SW480 (cell line): ENCODE measurements around the gene PPP4R4.

ENCODE experiments used
- DNase-seq: peaks from one replicate; pipeline ENCODE4 v3.0.0-alpha.2; 2016; ENCODE audit warnings: low spot score

Gene PPP4R4, protein sequence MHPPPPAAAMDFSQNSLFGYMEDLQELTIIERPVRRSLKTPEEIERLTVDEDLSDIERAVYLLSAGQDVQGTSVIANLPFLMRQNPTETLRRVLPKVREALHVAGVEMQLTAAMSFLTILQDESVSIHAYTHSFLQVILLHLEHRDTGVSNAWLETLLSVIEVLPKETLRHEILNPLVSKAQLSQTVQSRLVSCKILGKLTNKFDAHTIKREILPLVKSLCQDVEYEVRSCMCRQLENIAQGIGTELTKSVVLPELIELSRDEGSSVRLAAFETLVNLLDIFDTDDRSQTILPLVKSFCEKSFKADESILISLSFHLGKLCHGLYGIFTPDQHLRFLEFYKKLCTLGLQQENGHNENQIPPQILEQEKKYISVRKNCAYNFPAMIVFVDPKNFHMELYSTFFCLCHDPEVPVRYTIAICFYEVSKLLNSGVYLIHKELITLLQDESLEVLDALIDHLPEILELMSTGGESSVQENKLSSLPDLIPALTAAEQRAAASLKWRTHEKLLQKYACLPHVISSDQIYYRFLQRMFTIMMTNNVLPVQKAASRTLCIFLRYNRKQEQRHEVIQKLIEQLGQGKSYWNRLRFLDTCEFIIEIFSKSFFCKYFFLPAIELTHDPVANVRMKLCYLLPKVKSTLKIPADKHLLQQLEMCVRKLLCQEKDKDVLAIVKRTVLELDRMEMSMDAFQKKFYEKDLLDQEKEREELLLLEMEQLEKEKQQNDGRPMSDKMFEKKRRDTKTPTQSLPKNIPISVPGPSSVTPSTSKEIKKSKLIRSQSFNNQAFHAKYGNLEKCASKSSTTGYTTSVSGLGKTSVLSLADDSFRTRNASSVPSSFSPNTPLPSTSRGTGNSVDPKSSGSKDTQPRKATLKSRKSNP

DNA sequence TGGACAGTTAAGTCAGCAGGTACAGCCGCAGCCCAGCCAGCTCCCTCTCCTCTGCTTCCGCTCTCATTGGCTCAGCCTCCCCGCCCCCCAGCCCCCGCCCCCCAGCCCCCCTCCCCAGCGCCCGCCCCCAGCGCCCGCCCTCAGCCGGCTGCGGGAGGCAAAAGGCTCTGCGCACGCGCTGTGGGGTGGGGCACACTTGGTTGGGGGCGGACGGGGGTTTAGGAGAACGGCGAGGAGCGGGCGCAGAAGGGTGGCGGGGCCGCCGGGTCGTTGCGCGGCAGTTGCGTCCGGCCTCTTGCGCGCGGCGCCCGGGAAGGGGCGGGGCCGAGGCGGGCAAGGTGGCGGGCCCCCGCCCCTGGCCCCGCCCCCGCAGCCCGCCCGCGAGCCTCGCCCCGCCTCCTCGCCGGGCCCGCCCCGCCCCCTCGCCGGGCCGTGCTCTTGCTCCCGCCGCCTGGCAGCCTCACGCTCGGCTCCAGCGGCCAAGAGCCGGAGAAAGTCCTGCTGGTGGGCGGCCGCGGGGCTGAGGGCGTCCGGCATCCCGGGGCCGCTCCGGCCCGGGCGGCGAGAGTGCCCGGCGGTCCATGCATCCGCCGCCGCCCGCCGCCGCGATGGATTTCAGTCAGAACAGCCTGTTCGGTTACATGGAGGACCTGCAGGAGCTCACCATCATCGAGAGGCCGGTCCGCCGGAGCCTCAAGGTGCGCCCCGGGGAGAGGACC is at the start of gene PPP4R4:
Gene PPP4R4 (plus strand): TSS at position 438 of the 719 bp plus-strand sequence. CDS start 144 bp downstream, at position 582.
- DNase-seq = peak; percentile 88

DNA sequence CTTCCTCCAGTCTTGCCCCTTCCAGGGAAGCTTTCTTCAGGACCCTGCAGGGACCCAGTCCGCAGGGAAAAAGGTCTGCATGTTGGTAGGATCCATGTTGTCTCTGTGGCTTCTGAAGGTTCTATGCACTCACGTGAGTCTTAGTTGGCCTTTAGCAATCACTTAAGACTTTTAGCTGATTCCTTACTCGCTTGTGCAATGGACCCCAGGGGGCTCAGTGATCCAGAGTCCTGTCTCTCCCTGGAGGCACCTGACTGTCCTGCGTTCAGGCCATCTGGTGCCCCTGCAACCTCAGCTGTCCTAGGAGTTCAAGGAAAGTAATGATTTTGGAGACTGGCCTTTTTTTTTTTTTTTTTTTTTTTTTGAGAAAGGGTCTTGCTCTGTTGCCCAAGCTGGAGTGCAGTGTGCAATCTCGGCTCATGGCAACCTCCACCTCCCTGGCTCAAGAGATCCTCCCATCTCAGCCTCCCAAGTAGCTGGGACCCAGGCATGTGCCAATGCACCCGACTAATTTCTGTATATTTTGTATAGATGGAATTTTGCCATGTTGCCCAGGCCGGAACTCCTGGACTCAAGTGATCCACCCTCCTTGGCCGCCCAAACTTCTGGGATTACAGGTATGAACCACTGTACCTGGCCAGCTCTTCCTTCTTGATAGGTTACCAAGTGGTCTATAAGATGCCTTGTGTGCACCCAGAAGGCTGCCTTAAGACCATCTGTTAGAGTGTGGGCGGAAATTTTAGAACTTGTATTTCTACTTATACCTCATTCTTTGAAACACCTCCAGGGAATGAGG is 49.3 kb upstream of the PPP4R4 start:
- no peak for DNase-seq

DNA sequence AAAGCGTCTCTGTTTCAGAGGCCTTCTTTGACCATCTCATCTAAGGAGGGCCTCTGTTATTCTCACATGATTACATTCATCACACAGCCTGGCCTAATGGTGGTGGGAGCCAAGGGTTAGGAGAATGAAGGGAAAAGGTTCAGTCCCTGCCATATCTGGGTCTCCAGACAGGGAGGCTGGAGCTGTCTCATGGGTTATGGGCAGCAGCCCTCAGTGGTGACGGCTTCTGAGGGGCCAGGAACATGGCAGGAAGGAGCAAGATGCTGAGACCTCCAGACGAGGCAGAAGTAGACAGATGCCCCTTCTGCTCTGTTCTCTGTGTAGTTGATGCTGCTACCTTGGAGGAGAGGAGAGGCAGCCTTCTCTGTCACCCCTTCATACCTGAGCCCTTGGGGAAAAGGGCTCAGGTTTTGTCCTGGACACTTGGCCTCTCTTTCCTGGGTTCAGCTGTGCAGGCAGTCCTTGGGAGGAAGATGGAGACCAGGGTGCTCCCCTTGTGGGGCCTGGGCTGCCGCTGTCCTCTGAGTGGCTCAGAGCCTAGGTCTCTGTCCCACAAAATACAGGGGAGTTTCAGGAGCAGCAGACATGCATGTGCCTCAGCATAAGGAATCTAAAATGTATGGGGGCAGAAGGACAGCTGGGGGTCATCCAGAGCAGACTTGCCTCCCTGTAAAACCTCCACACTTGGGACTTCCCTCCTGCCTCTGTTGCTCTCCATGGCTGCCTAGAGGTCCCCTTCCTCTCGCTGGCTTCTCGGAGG is 48.3 kb upstream of the PPP4R4 start:
- DNase-seq = no peak

DNA sequence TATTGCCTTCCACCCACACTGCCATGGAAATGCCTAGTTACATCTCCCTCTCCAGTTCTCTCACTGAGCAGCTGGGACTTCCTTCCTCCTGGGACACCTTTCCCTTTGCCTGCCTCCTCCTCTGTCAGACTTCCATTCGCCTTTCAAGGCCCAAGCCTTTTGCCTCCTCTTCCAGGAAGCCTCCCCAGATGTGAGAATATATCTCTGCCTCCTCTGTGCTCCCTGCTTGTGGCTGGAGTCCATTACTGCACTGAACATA is 47.8 kb upstream of the PPP4R4 start:
- DNase-seq = no peak

DNA sequence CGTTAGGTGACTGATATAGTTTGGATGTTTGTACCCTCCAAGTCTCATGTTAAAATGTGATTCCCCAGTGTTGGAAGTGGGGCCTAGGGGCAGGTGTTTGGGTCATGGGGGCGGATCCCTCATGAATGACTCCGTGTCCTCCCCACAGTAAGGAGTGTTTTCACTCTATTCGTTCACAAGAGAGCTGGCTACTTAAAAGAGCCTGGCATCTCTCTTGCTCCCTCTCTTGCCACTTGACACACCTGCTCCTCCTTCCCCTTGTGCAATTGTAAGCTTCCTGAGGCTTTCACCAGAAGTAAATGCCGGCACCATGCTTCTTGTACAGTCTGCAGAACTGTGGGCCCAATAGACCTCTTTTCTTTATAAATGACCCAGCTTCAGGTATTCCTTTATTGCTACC is 47.3 kb upstream of the PPP4R4 start:
- DNase-seq = no peak

DNA sequence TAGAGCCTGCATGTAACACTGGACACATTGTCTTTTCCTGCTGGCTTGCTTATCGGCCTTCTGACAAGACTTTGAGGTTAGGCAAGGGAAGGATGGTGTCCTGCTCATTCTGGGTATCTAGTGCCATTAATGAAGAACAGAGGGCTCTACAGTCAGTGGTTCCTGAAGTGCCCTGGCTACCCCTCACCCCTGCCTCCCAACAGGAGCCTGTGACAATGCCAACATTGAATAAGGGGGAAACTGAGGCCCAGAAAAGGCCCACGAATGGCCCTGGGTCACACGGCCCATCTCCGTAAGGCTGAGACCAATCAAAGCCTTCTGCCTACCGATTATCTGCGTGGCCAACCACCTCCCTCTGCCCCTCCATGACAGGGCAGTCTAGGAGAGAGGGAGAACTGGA is 46.8 kb upstream of the PPP4R4 start:
- no peak for DNase-seq

DNA sequence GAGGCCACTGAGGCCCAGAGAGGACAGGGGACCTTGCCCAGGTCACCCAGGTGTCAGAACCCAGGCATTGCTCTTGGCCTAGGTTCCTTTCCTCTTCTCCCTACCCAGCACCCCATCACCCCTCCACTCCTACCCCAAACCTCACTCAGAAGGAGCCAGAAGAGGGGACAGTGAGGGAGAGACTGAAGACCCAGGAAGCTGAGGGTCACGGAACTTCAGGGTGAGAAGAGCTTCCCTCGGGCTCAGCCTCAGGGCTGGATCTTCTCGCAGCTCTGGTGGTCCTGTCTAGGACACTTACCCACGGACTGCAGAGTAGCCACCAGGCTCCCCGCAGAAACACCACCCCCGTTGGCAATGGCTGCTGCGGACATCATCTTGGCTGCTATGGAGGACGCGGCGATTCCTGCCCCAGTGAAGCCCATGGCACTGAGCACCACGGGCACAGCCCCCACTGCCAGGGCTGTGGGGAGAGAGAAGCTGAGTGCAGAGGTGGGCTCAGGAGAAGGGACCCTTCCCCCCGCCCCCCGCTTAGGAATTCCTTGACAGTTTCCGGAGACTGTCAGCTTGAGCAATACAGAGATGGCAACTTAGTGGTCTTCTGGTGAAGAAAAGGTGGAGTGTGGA is 45.8 kb upstream of the PPP4R4 start:
- DNase-seq = no peak

DNA sequence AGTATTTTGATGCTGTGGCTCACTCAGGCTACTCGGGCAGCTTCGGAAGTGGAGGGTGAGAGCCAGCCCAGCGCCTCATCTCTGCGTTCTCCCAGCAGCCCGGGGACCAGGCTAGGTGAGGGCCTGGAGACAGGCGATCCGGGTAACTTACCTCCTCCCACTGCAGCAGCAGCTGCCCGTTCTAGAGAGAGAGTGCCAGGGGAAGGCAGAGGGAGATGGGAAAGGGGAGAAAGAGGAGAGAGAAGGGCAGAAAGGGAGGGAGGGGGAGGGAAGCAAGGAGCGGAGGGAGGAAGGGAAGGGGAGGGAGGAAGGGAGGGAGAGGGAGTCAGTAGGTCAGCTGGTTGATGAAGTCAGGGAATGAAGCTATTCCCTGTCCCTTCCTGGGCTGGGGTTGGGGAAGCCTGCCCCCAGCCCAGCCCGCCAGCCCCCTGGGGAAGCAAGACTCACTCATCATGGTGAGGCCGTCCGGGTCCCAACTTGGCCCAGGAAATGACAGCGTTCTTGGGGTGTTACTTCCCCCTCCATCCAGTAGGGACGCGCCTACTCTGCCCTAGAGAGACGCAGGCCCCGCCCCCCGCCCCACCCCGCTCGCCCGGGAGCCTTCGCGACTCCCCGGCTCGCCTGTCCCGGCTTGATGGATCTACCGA is 44.9 kb upstream of the PPP4R4 start, which contains the start of gene IFI27L2:
Gene IFI27L2 (minus strand): TSS at position 494 of the 647 bp plus-strand sequence. CDS start 40 bp downstream, at position 454.
- peak; percentile 88 for DNase-seq

DNA sequence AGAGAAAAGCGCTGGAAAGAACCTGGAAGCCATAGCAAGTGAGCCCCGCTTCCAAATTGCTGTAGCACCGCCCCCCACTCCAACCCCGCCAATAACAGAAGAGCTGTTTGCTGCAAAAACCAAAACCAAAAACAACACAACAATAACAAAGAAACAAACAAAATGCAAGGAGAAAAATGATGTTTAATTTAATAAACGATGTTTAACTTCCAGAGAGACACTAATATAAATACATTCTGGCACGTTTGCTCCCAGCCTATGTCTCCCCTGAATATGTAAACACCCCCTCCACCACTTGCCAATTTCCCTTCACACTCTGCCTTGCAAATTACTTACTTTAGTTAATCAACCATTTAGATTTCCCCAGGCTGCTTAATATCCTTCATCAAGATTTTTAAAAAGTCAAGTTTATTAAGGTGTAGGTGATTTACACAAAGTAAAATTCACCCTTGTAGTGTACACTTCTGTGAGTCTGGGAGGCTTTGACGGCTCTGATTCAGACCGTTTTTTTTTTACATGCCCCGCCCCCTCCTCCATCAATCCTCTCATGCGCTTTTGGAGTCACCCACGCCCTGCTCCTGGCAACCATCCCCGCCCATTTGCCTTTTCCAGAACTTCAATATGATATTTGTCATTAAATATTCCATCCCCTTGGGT is 44.2 kb upstream of the PPP4R4 start:
- peak; percentile 76 for DNase-seq

DNA sequence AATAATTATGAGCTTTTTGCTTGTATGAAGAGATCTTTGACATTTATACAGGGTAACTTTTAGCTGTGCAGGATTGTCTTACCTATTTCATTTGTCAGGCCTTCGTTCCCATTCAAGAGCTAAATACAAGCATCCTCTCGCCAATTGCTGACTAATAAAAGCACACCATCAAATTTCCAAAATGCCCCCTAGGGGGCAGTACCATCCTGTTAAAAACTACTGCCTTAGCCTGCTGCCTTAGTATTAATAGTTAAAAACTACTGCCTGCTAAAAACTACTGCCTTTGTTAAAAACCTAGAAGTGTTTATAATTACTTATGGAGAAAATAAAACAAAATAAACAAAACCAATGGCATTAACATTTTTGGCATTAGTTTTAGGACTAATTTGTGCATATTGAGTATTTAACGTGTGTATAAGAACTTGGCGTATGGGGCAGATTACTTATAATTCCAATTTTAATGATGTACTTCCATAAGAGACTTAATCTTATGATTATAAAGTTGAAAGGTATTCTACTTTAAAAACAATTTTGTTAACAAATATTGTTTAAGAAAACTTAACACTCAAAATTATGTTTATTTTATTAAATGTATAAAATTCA is 41.7 kb upstream of the PPP4R4 start:
- peak; percentile 78 for DNase-seq

DNA sequence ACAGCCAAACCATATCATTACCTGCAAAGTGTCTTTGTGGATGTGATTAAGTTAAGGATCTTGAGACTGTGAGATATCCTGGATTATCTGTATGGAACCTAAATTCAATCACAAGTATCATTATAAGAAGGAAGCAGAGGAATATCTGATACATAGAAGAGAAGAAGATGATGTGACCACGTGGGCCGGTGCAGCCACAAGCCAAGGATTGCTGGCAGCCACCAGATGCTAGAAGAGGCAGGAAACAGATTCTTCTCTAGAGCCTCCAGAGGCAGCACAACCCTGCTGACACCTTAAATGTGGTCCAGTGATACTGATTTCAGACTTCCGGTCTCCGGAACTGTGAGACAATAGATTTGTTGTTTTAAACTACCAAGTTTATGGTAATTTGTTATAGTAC is 38.6 kb upstream of the PPP4R4 start:
- DNase-seq = no peak

DNA sequence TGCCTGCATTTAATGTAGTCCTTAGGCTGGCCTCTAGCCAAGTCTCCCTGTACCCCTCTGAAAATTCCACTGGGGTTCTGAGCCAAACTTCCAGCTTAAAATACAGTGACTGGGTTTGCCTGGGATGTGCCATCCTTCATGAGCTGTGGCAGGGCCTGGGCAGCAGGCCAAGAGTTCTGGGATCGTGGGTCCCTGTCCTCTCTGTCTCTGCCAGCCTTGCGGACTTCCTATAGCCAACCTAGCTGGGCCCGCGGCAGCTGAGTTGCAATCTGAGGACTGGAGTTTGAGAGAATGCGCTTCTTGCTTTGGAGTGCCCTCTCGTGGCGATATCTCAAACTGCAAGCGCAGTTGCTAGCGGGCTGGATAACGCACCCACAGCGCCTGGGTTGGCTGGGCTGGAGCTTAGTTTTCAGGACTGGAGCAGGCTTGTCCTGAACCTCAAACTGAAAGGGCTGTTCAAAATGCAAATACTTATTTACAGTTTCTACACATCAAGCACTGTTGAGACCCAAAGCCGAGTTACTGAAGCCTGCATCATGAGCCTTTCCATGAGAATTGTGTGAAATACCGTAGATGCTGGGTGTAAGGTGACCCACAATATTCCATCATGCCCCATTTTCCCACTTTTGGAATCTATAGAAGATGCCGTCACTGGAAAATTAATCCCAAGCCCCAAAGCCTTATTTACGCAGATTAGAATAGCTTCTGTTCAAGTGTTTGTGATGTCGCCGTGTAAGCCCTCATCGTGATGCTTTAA is 37.4 kb upstream of the PPP4R4 start:
- DNase-seq = peak; percentile 84

DNA sequence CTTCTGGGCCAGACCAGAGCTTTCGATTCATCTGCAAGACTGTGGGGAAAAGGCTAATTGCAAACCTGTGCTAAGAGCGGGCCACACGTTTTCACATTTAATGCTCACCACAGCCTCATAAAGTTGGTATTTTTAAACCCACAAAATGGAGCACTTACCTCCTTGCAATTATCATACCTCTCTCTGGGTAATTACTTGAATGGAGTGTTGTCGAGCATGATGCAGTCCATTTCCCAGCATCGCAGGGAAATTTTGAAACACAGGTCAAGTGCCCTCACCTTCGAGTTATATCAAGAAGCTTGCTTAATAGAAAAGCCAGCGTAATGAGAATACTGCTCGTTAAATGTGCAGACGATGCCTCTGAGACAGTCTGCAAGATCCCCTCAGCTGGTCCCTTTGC is 35.9 kb upstream of the PPP4R4 start:
- DNase-seq = peak; percentile 38

DNA sequence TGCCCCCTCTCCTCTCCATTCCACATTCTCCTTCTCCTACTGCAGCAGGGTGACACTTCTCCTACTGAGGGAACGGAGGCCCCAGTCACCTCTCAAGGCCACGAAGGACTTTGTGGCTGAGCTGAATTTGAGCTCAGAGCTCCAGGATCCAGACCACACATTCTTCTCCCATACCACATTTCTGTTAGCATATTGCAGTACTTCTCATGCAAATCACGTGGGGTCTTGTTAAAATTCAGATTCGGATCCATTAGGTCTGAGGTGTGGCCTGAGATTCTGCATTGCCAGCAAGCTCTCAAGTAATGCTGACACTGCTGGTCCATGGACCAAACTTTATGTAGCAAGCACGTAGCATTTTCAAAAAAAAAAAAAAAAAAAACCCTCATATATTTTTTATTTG is 35.1 kb upstream of the PPP4R4 start:
- no peak for DNase-seq

DNA sequence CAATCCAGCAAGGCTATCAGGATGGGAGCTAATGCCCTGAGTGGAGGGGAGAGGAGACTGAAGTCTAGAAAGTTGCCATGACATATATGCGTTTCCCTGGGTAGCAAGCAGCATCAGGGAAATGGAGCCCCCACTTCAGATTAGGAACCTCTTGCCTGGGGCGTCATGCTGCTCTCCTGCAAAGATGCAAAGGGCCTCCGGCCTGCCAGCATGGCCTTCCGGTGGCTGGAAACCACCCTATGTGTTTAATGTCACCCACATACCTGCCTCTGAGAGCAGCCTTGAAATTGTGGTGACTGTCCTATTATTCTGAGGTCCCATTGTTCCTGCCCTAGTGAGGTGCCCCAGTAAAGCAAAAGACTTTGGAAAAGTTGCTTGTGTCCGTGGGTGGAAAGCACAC is 34.7 kb upstream of the PPP4R4 start:
- DNase-seq = no peak

DNA sequence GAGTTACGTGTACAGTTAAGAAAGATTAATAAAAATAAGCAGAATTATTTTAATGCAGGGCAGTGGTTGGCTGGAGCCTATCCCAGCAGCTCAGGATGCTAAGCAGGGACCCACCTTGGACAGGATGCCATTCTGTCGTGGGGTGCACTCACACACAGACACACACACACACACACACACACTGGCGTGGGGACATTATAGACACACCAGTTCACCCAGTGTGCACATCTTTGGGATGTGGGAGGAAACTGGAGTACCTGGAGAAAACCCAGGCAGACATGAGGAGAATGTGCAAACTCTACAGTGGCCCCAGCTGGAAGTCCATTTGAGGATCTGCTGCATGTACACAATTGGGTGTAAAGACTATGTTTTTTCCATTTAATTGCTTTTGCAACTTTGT is 31.9 kb upstream of the PPP4R4 start:
- DNase-seq = no peak

DNA sequence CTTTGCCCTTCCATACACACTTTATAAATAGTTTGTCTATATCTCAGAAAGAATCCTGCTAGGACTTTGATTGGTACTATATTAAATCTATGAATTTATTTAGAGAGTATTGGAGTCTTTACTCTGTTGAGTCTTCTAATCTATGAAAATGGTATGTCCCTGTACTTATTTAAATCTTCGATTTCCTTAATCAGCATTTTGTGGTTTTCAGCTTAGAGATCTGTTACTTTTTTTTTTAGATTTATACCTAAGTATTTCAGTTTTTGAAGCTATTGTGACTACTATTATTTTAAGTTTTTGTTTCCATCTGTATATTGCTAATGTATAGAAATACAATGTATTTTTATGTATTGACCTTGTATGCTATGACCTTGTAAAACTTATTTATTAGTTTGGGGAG is 31.3 kb upstream of the PPP4R4 start:
- no peak for DNase-seq

DNA sequence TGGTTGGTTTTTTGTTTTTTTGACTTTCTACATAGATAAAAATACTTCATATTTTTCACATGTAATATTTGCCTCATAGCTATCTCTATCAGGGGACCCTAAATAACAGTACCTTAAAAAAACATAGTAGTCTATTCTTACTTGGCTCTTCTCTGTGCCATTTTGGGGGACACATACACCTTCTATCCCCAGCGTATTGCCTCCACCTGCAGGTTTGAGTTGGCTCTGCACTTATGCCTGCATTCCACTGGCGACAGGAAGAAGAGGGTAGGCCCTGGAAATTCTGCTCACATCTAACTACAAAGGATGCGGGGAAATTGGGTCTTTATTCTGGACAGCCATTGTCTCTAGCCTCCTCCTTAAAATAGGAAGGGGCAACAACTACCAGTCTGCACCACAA is 30.9 kb upstream of the PPP4R4 start:
- peak; percentile 56 for DNase-seq
